ENCODE data around the gene PA2G4. TPM values are rescaled to one million over a fixed set of nuclear protein-coding genes. Genes with fewer than 3 reads are reported as not detected.
"Not testable (repeated sequence)": the region's sequence is repeated elsewhere in the genome, so short reads cannot be mapped to it uniquely, and the experiment has no call there.

Gene PA2G4
- total and polyA plus RNA-seq, 2 experiments from 2014 or later: 87.9 to 102 TPM

GRCh38 chr12:56154246-56154771, 50.0 kb downstream of the PA2G4 start:
- H3K4me3 ChIP-seq: no peak overlapping the region
- H3K36me3 ChIP-seq (replicated peaks; ENCODE audit: insufficient read depth, low read depth): no peaks in the 10 kb centered on the region
- TF ChIP-seq CTCF (IDR thresholded peaks at IDR 0.05; ENCODE audit: poor library complexity) (no peak), EZH2 (IDR thresholded peaks at IDR 0.05; ENCODE audit: borderline replicate concordance) (no peak), EZH2phosphoT487 (IDR thresholded peaks at IDR 0.05; ENCODE audit: low read depth, severe bottlenecking, unreplicated experiment) (no peak)
- 87% methylated on average over 1 of the region's 1 CpG for WGBS (ENCODE audit: low lambda C conversion rate, missing lambda C conversion rate)
- peaks cover 20% of the 10 kb centered on the region for H3K4me1 ChIP-seq (ENCODE audit: insufficient read depth)
- H3K79me2 ChIP-seq: peaks cover 29% of the 10 kb centered on the region
- H3K9me3 ChIP-seq (ENCODE audit: low read depth): no peaks in the 10 kb centered on the region
- H3K9me2 ChIP-seq (replicated peaks; ENCODE audit: insufficient read depth): no peaks in the 10 kb centered on the region
- H4K20me1 ChIP-seq (ENCODE audit: insufficient read depth, poor library complexity, severe bottlenecking): peaks cover 3% of the 10 kb centered on the region
- no peak overlapping the region for H2AFZ ChIP-seq
- H3K4me2 ChIP-seq: no peak overlapping the region
- no peak for DNase-seq (ENCODE audit: low spot score)
- no peaks in the 10 kb centered on the region for H3K27me3 ChIP-seq
- no peak overlapping the region for H3K27ac ChIP-seq

GRCh38 chr12:56154818-56155217, 50.5 kb downstream of the PA2G4 start:
- no peak overlapping the region for H3K4me2 ChIP-seq
- H3K36me3 ChIP-seq (replicated peaks; ENCODE audit: insufficient read depth, low read depth): no peaks in the 10 kb centered on the region
- DNase-seq (ENCODE audit: low spot score): no peak
- peaks cover 25% of the 10 kb centered on the region for H3K4me1 ChIP-seq (ENCODE audit: insufficient read depth)
- H3K9me3 ChIP-seq (ENCODE audit: low read depth): no peaks in the 10 kb centered on the region
- H2AFZ ChIP-seq: no peak overlapping the region
- 96% methylated on average over 5 of the region's 5 CpGs for WGBS (ENCODE audit: low lambda C conversion rate, missing lambda C conversion rate)
- H3K27ac ChIP-seq: no peak overlapping the region
- peaks cover 34% of the 10 kb centered on the region for H3K79me2 ChIP-seq
- H3K4me3 ChIP-seq: no peak overlapping the region
- TF ChIP-seq EZH2 (IDR thresholded peaks at IDR 0.05; ENCODE audit: borderline replicate concordance) (no peak), CTCF (IDR thresholded peaks at IDR 0.05; ENCODE audit: poor library complexity) (no peak), EZH2phosphoT487 (IDR thresholded peaks at IDR 0.05; ENCODE audit: low read depth, severe bottlenecking, unreplicated experiment) (no peak)
- H3K9me2 ChIP-seq (replicated peaks; ENCODE audit: insufficient read depth): no peaks in the 10 kb centered on the region
- H4K20me1 ChIP-seq (ENCODE audit: insufficient read depth, poor library complexity, severe bottlenecking): peaks cover 8% of the 10 kb centered on the region
- H3K27me3 ChIP-seq: no peaks in the 10 kb centered on the region

- no peaks in the 10 kb centered on the region for H3K9me3 ChIP-seq (ENCODE audit: low read depth)
- H3K4me1 ChIP-seq (ENCODE audit: insufficient read depth): peaks cover 30% of the 10 kb centered on the region
- H3K9me2 ChIP-seq (replicated peaks; ENCODE audit: insufficient read depth): no peaks in the 10 kb centered on the region
- 87% methylated on average over 11 of the region's 11 CpGs for WGBS (ENCODE audit: low lambda C conversion rate, missing lambda C conversion rate)
- TF ChIP-seq EZH2 (IDR thresholded peaks at IDR 0.05; ENCODE audit: borderline replicate concordance): no peak
- no peak for TF ChIP-seq CTCF (IDR thresholded peaks at IDR 0.05; ENCODE audit: poor library complexity)
- TF ChIP-seq EZH2phosphoT487 (IDR thresholded peaks at IDR 0.05; ENCODE audit: low read depth, severe bottlenecking, unreplicated experiment): no peak
- no peak overlapping the region for H3K27ac ChIP-seq
- no peaks in the 10 kb centered on the region for H3K27me3 ChIP-seq
- no peak overlapping the region for H2AFZ ChIP-seq
- peaks cover 40% of the 10 kb centered on the region for H3K79me2 ChIP-seq
- peaks cover 13% of the 10 kb centered on the region for H4K20me1 ChIP-seq (ENCODE audit: insufficient read depth, poor library complexity, severe bottlenecking)
- DNase-seq (ENCODE audit: low spot score): no peak
- H3K4me2 ChIP-seq: no peak overlapping the region
- H3K4me3 ChIP-seq: no peak overlapping the region
- H3K36me3 ChIP-seq (replicated peaks; ENCODE audit: insufficient read depth, low read depth): no peaks in the 10 kb centered on the region
Measured at GRCh38 chr12:56155256-56155845, 51.0 kb downstream of the PA2G4 start.

GRCh38 chr12:56156464-56157200, 52.3 kb downstream of the PA2G4 start:
- Histone ChIP-seq H2AFZ (peak overlapping the region; percentile 39), H3K4me3 (peak overlapping the region; percentile 11), H3K79me2 (peaks cover 50% of the 10 kb centered on the region), H3K27ac (peak overlapping the region; percentile 99), H4K20me1 (ENCODE audit: insufficient read depth, poor library complexity, severe bottlenecking) (peaks cover 25% of the 10 kb centered on the region), H3K4me1 (ENCODE audit: insufficient read depth) (peaks cover 38% of the 10 kb centered on the region), H3K4me2 (peak overlapping the region; percentile 88)
- DNase-seq (ENCODE audit: low spot score); H3K9me3 ChIP-seq (ENCODE audit: low read depth); H3K9me2 ChIP-seq (replicated peaks; ENCODE audit: insufficient read depth); H3K36me3 ChIP-seq (replicated peaks; ENCODE audit: insufficient read depth, low read depth); H3K27me3 ChIP-seq: not testable (repeated sequence)
- 92% methylated on average over 21 of the region's 21 CpGs for WGBS (ENCODE audit: low lambda C conversion rate, missing lambda C conversion rate)
